Liver (tissue), 3 donors: Measurements from ENCODE around the gene CCDC102A.

Experiments used
- ATF3 ChIP-seq: IDR thresholded peaks from 2 replicates; pipeline ENCODE4 v1.6.1; 2016; ENCODE audit warnings: antibody characterized with exemption
- CTCF ChIP-seq: fragments of 150-350 bp; IDR thresholded peaks from 2 replicates; pipeline ENCODE4 v1.5.1; 2017; ENCODE audit warnings: improper control_type of control experiment, low read depth, low read length; ENCODE audit not compliant: missing input control
- EGR1 ChIP-seq, 2 donors: IDR thresholded peaks; 2 replicates each; pipeline ENCODE4 v1.6.1; 2016 to 2018; ENCODE audit warnings: antibody characterized with exemption in 2 of 2, low read depth in 2 of 2
- JUND ChIP-seq, 2 donors: IDR thresholded peaks; 2 replicates each; pipeline ENCODE4 v1.6.1; 2016; ENCODE audit warnings: antibody characterized with exemption in 2 of 2
- MAX ChIP-seq: IDR thresholded peaks from 2 replicates; pipeline ENCODE4 v1.6.1; 2016; ENCODE audit warnings: antibody characterized with exemption
- NR2F2 ChIP-seq: IDR thresholded peaks from 2 replicates; pipeline ENCODE4 v1.6.1; 2016; ENCODE audit warnings: antibody characterized with exemption
- REST ChIP-seq: IDR thresholded peaks from 2 replicates; pipeline ENCODE4 v1.6.1; 2016; ENCODE audit warnings: antibody characterized with exemption, mild to moderate bottlenecking
- RXRA ChIP-seq, 2 donors: IDR thresholded peaks; 2 replicates each; pipeline ENCODE4 v1.6.1; 2017 to 2018; ENCODE audit warnings: antibody characterized with exemption in 2 of 2, mild to moderate bottlenecking in 1 of 2
- YY1 ChIP-seq: IDR thresholded peaks from 2 replicates; pipeline ENCODE4 v1.6.1; 2016; ENCODE audit warnings: antibody characterized with exemption, mild to moderate bottlenecking
- donor health status: healthy.
- donor health status: healthy.

GRCh38 chr16:57579361-57579665, 42.9 kb upstream of the CCDC102A start:
- TF ChIP-seq NR2F2 (no peak), RXRA (IDR thresholded peaks at IDR 0.05) (no peak), CTCF (no peak), YY1 (no peak), MAX (no peak), ATF3 (no peak), JUND (IDR thresholded peaks at IDR 0.05) (no peak), REST (no peak), EGR1 (IDR thresholded peaks at IDR 0.05; ENCODE audit: low read depth in 2 of 2) (no peak)
